ENCODE results near the gene RIN3.

GRCh38 chr14:92622311-92622710, 108.7 kb downstream of the RIN3 start:
- no peak for TF ChIP-seq CTCF (conservative IDR thresholded peaks at IDR 0.05; ENCODE audit: low read depth, low read length)
- TF ChIP-seq EZH2 (IDR thresholded peaks at IDR 0.05; ENCODE audit: low read length, unreplicated experiment), result no peak

Measured in PC-3 (cell line).